ENCODE results near the gene RGS6.

RGS6 gene

GRCh38 chr14:72589652-72590051 is 657.4 kb downstream of the RGS6 start:
- Histone ChIP-seq H3K18ac (ENCODE audit: low read length) (no peak overlapping the region), H3K36me3 (ENCODE audit: control insufficient read depth in 1 of 2, insufficient read depth in 2 of 2, low read length in 2 of 2) (no peaks in the 10 kb centered on the region), H3K23ac (ENCODE audit: low read length) (no peak overlapping the region), H3K9ac (ENCODE audit: low read length) (no peak overlapping the region), H3K79me2 (ENCODE audit: control insufficient read depth, insufficient read depth, low read length, poor library complexity) (no peaks in the 10 kb centered on the region), H3K4me3 (ENCODE audit: low read depth, low read length) (no peak overlapping the region), H4K8ac (ENCODE audit: low read depth, low read length) (no peak overlapping the region), H4K12ac (ENCODE audit: low read depth, low read length) (no peak overlapping the region), H3K4me2 (ENCODE audit: low read length) (no peak overlapping the region), H2BK120ac (ENCODE audit: insufficient read depth, low read length, poor library complexity) (no peak overlapping the region), H2BK12ac (ENCODE audit: low read length) (no peak overlapping the region), H3K4me1 (ENCODE audit: control insufficient read depth in 1 of 2, insufficient read depth in 2 of 2, low read length in 2 of 2) (no peaks in the 10 kb centered on the region), H4K91ac (ENCODE audit: low read depth, low read length) (no peak overlapping the region), H3K4ac (ENCODE audit: low read depth, low read length) (no peak overlapping the region), H3K9me3 (ENCODE audit: insufficient read depth, low read depth, low read length) (no peaks in the 10 kb centered on the region), H3K79me1 (ENCODE audit: low read length) (no peaks in the 10 kb centered on the region), H3K27ac (ENCODE audit: low read depth, low read length) (no peak overlapping the region), H3K14ac (ENCODE audit: low read length) (no peak overlapping the region), H2BK5ac (ENCODE audit: low read depth, low read length, poor library complexity) (no peak overlapping the region), H2AK5ac (ENCODE audit: low read length) (no peak overlapping the region), H3K27me3 (ENCODE audit: insufficient read depth, low read length) (no peaks in the 10 kb centered on the region), H2AFZ (ENCODE audit: insufficient read depth, low read length, poor library complexity) (no peak overlapping the region)
- DNase-seq, result no peak

GRCh38 chr14:72590577-72590976 is 658.3 kb downstream of the RGS6 start:
- Histone ChIP-seq H3K18ac (ENCODE audit: low read length) (no peak overlapping the region), H3K79me1 (ENCODE audit: low read length) (no peaks in the 10 kb centered on the region), H3K27me3 (ENCODE audit: insufficient read depth, low read length) (no peaks in the 10 kb centered on the region), H2BK120ac (ENCODE audit: insufficient read depth, low read length, poor library complexity) (no peak overlapping the region), H4K12ac (ENCODE audit: low read depth, low read length) (no peak overlapping the region), H3K79me2 (ENCODE audit: control insufficient read depth, insufficient read depth, low read length, poor library complexity) (no peaks in the 10 kb centered on the region), H3K9me3 (ENCODE audit: insufficient read depth, low read depth, low read length) (no peaks in the 10 kb centered on the region), H3K4me1 (ENCODE audit: control insufficient read depth in 1 of 2, insufficient read depth in 2 of 2, low read length in 2 of 2) (no peaks in the 10 kb centered on the region), H2BK5ac (ENCODE audit: low read depth, low read length, poor library complexity) (no peak overlapping the region), H4K91ac (ENCODE audit: low read depth, low read length) (no peak overlapping the region), H3K14ac (ENCODE audit: low read length) (no peak overlapping the region), H3K4me3 (ENCODE audit: low read depth, low read length) (no peak overlapping the region), H3K27ac (ENCODE audit: low read depth, low read length) (no peak overlapping the region), H3K36me3 (ENCODE audit: control insufficient read depth in 1 of 2, insufficient read depth in 2 of 2, low read length in 2 of 2) (no peaks in the 10 kb centered on the region), H3K4ac (ENCODE audit: low read depth, low read length) (no peak overlapping the region), H3K4me2 (ENCODE audit: low read length) (no peak overlapping the region), H2AFZ (ENCODE audit: insufficient read depth, low read length, poor library complexity) (no peak overlapping the region), H2BK12ac (ENCODE audit: low read length) (no peak overlapping the region), H2AK5ac (ENCODE audit: low read length) (no peak overlapping the region), H3K9ac (ENCODE audit: low read length) (no peak overlapping the region), H4K8ac (ENCODE audit: low read depth, low read length) (no peak overlapping the region), H3K23ac (ENCODE audit: low read length) (no peak overlapping the region)
- peak; percentile 9 to 51 for DNase-seq
- no CpG with 5 or more reads among the region's 7 CpGs for WGBS (ENCODE audit: extremely low coverage, insufficient coverage, insufficient read length)

- Histone ChIP-seq H3K9me3 (ENCODE audit: insufficient read depth, low read depth, low read length) (no peaks in the 10 kb centered on the region), H4K12ac (ENCODE audit: low read depth, low read length) (no peak overlapping the region), H3K27ac (ENCODE audit: low read depth, low read length) (no peak overlapping the region), H3K14ac (ENCODE audit: low read length) (no peak overlapping the region), H4K91ac (ENCODE audit: low read depth, low read length) (no peak overlapping the region), H3K4me1 (ENCODE audit: control insufficient read depth in 1 of 2, insufficient read depth in 2 of 2, low read length in 2 of 2) (no peaks in the 10 kb centered on the region), H3K79me2 (ENCODE audit: control insufficient read depth, insufficient read depth, low read length, poor library complexity) (no peaks in the 10 kb centered on the region), H3K27me3 (ENCODE audit: insufficient read depth, low read length) (no peaks in the 10 kb centered on the region), H3K4ac (ENCODE audit: low read depth, low read length) (no peak overlapping the region), H2BK12ac (ENCODE audit: low read length) (no peak overlapping the region), H2BK120ac (ENCODE audit: insufficient read depth, low read length, poor library complexity) (no peak overlapping the region), H3K36me3 (ENCODE audit: control insufficient read depth in 1 of 2, insufficient read depth in 2 of 2, low read length in 2 of 2) (no peaks in the 10 kb centered on the region), H3K9ac (ENCODE audit: low read length) (no peak overlapping the region), H3K18ac (ENCODE audit: low read length) (no peak overlapping the region), H3K23ac (ENCODE audit: low read length) (no peak overlapping the region), H2AFZ (ENCODE audit: insufficient read depth, low read length, poor library complexity) (no peak overlapping the region), H3K4me3 (ENCODE audit: low read depth, low read length) (no peak overlapping the region), H4K8ac (ENCODE audit: low read depth, low read length) (no peak overlapping the region), H3K4me2 (ENCODE audit: low read length) (no peak overlapping the region), H2AK5ac (ENCODE audit: low read length) (no peak overlapping the region), H2BK5ac (ENCODE audit: low read depth, low read length, poor library complexity) (no peak overlapping the region), H3K79me1 (ENCODE audit: low read length) (no peaks in the 10 kb centered on the region)
- no CpG with 5 or more reads among the region's 4 CpGs for WGBS (ENCODE audit: extremely low coverage, insufficient coverage, insufficient read length)
- DNase-seq, result no peak
Measured at GRCh38 chr14:72591391-72591790, 659.2 kb downstream of the RGS6 start.

GRCh38 chr14:72594099-72594901 is 662.1 kb downstream of the RGS6 start:
- H2BK5ac ChIP-seq (ENCODE audit: low read depth, low read length, poor library complexity), result no peak overlapping the region
- no peaks in the 10 kb centered on the region for H3K27me3 ChIP-seq (ENCODE audit: insufficient read depth, low read length)
- no peaks in the 10 kb centered on the region for H3K79me2 ChIP-seq (ENCODE audit: control insufficient read depth, insufficient read depth, low read length, poor library complexity)
- H3K4me2 ChIP-seq (ENCODE audit: low read length), result no peak overlapping the region
- no peak for DNase-seq
- no peaks in the 10 kb centered on the region for H3K9me3 ChIP-seq (ENCODE audit: insufficient read depth, low read depth, low read length)
- no peak overlapping the region for H4K8ac ChIP-seq (ENCODE audit: low read depth, low read length)
- no peak overlapping the region for H4K12ac ChIP-seq (ENCODE audit: low read depth, low read length)
- H2BK12ac ChIP-seq (ENCODE audit: low read length), result no peak overlapping the region
- no CpG with 5 or more reads among the region's 14 CpGs for WGBS (ENCODE audit: extremely low coverage, insufficient coverage, insufficient read length)
- no peak overlapping the region for H3K9ac ChIP-seq (ENCODE audit: low read length)
- H3K4me3 ChIP-seq (ENCODE audit: low read depth, low read length), result no peak overlapping the region
- H3K18ac ChIP-seq (ENCODE audit: low read length), result no peak overlapping the region
- H3K4ac ChIP-seq (ENCODE audit: low read depth, low read length), result no peak overlapping the region
- no peak overlapping the region for H3K23ac ChIP-seq (ENCODE audit: low read length)
- H2AK5ac ChIP-seq (ENCODE audit: low read length), result no peak overlapping the region
- H3K4me1 ChIP-seq (ENCODE audit: control insufficient read depth in 1 of 2, insufficient read depth in 2 of 2, low read length in 2 of 2), result no peaks in the 10 kb centered on the region
- no peaks in the 10 kb centered on the region for H3K36me3 ChIP-seq (ENCODE audit: control insufficient read depth in 1 of 2, insufficient read depth in 2 of 2, low read length in 2 of 2)
- H2AFZ ChIP-seq (ENCODE audit: insufficient read depth, low read length, poor library complexity), result no peak overlapping the region
- H3K27ac ChIP-seq (ENCODE audit: low read depth, low read length), result no peak overlapping the region
- no peaks in the 10 kb centered on the region for H3K79me1 ChIP-seq (ENCODE audit: low read length)
- no peak overlapping the region for H2BK120ac ChIP-seq (ENCODE audit: insufficient read depth, low read length, poor library complexity)
- no peak overlapping the region for H3K14ac ChIP-seq (ENCODE audit: low read length)
- H4K91ac ChIP-seq (ENCODE audit: low read depth, low read length), result no peak overlapping the region
